Liver (tissue), 9 donors: ENCODE measurements around the gene FADS3. TPM values are rescaled to one million over a fixed set of nuclear protein-coding genes. Genes with fewer than 3 reads are reported as not detected.

Source experiments
- DNase-seq: peaks from one replicate; pipeline ENCODE4 v3.0.0-alpha.2; 2017; ENCODE audit warnings: low spot score
- H3K27ac ChIP-seq, 2 donors: one replicate each; pipeline ENCODE4 v1.7.0; 2013; ENCODE audit warnings: inconsistent platforms in 2 of 2, low read length in 2 of 2, control low read depth in 1 of 2, low read depth in 1 of 2, mild to moderate bottlenecking in 1 of 2
- H3K27me3 ChIP-seq, 4 donors: one replicate each; pipeline versions ENCODE4 v1.6.1 to v1.7.0; 2013; ENCODE audit warnings: low read length in 3 of 4, inconsistent platforms in 1 of 4, mild to moderate bottlenecking in 1 of 4, moderate library complexity in 1 of 4; ENCODE audit not compliant: control insufficient read depth in 4 of 4, insufficient read depth in 4 of 4
- H3K36me3 ChIP-seq, 4 donors: one replicate each; pipeline versions ENCODE4 v1.6.1 to v1.7.0; 2013; ENCODE audit warnings: low read length in 3 of 4, mild to moderate bottlenecking in 3 of 4, low read depth in 1 of 4, moderate library complexity in 1 of 4; ENCODE audit not compliant: control insufficient read depth in 4 of 4, insufficient read depth in 3 of 4
- H3K4me1 ChIP-seq, 4 donors: one replicate each; pipeline versions ENCODE4 v1.6.1 to v1.7.0; 2013; ENCODE audit warnings: low read length in 3 of 4, mild to moderate bottlenecking in 3 of 4, moderate library complexity in 1 of 4; ENCODE audit not compliant: control insufficient read depth in 4 of 4, insufficient read depth in 4 of 4
- H3K4me3 ChIP-seq, 3 donors: one replicate each; pipeline versions ENCODE4 v1.6.1 to v1.7.0; 2013; ENCODE audit warnings: low read length in 3 of 3, control low read depth in 1 of 3, low read depth in 1 of 3, mild to moderate bottlenecking in 1 of 3
- H3K9ac ChIP-seq, 2 donors: one replicate each; pipeline ENCODE4 v1.7.0; 2013; ENCODE audit warnings: low read length in 2 of 2, mild to moderate bottlenecking in 2 of 2, moderate library complexity in 2 of 2, control low read depth in 1 of 2, low read depth in 1 of 2
- H3K9me3 ChIP-seq, 4 donors: one replicate each; pipeline versions ENCODE4 v1.6.1 to v1.7.0; 2013; ENCODE audit warnings: low read length in 3 of 4; ENCODE audit not compliant: control insufficient read depth in 4 of 4
- ATF3 ChIP-seq: IDR thresholded peaks from 2 replicates; pipeline ENCODE4 v1.6.1; 2016; ENCODE audit warnings: antibody characterized with exemption
- CTCF ChIP-seq: fragments of 150-350 bp; IDR thresholded peaks from 2 replicates; pipeline ENCODE4 v1.5.1; 2017; ENCODE audit warnings: improper control_type of control experiment, low read depth, low read length; ENCODE audit not compliant: missing input control
- EGR1 ChIP-seq, 2 donors: IDR thresholded peaks; 2 replicates each; pipeline ENCODE4 v1.6.1; 2016 to 2018; ENCODE audit warnings: antibody characterized with exemption in 2 of 2, low read depth in 2 of 2
- FOXA1 ChIP-seq: IDR thresholded peaks from 2 replicates; pipeline ENCODE4 v1.6.1; 2016; ENCODE audit warnings: antibody characterized with exemption
- FOXA2 ChIP-seq: IDR thresholded peaks from 2 replicates; pipeline ENCODE4 v1.6.1; 2016; ENCODE audit warnings: antibody characterized with exemption
- HNF4A ChIP-seq, 2 donors: conservative IDR thresholded peaks; 2 replicates each; pipeline ENCODE4 v1.6.1; 2016; ENCODE audit warnings: antibody characterized with exemption in 2 of 2, mild to moderate bottlenecking in 2 of 2
- HNF4G ChIP-seq: IDR thresholded peaks from 2 replicates; pipeline ENCODE4 v1.6.1; 2016; ENCODE audit warnings: antibody characterized with exemption
- NR2F2 ChIP-seq: IDR thresholded peaks from 2 replicates; pipeline ENCODE4 v1.6.1; 2016; ENCODE audit warnings: antibody characterized with exemption
- RAD21 ChIP-seq, 2 donors: IDR thresholded peaks; 2 replicates each; pipeline ENCODE4 v1.6.1; 2016; ENCODE audit warnings: antibody characterized with exemption in 2 of 2, mild to moderate bottlenecking in 2 of 2
- RXRA ChIP-seq, 2 donors: IDR thresholded peaks; 2 replicates each; pipeline ENCODE4 v1.6.1; 2017 to 2018; ENCODE audit warnings: antibody characterized with exemption in 2 of 2, mild to moderate bottlenecking in 1 of 2
- SP1 ChIP-seq: IDR thresholded peaks from 2 replicates; pipeline ENCODE4 v1.6.1; 2018; ENCODE audit warnings: antibody characterized with exemption, mild to moderate bottlenecking
- TAF1 ChIP-seq: conservative IDR thresholded peaks from 2 replicates; pipeline ENCODE4 v1.6.1; 2016; ENCODE audit warnings: antibody characterized with exemption, mild to moderate bottlenecking
- YY1 ChIP-seq: IDR thresholded peaks from 2 replicates; pipeline ENCODE4 v1.6.1; 2016; ENCODE audit warnings: antibody characterized with exemption, mild to moderate bottlenecking
- ZBTB33 ChIP-seq: IDR thresholded peaks from 2 replicates; pipeline ENCODE4 v1.6.1; 2016; ENCODE audit warnings: antibody characterized with exemption
- WGBS: extraction: QIAGEN DNeasy Blood & Tissue Kit; methylation state at CpG from one replicate; pipeline ENCODE4 v1.1.7; 2013; 5-methylcytosine and 5-hydroxymethylcytosine counted together
- polyA plus RNA-seq, 2 donors: library from polyadenylated mRNA; stranded (reverse) in 1 of 2; unstranded in 1 of 2; fragments of 200-250 nt in 1 of 2; fragments of >200 nt in 1 of 2; fragmentation: Nextera tagmentation in 1 of 2; extraction: Ambion mirVana in 1 of 2; gene quantifications; one replicate each; pipeline versions ENCODE4 v1.2.1 to v1.2.3, GENCODE V29; 2013 to 2015
- total RNA-seq, 2 donors: library from RNA; depleted of rRNA; stranded (reverse); fragments of >200 nt; gene quantifications; one replicate each; pipeline ENCODE4 v1.2.3, GENCODE V29; 2014
- donor health status: healthy.
- donor health status: healthy.
- donor health status: healthy.
- donor health status: healthy.
- donor health status: healthy.

FADS3 gene
- total and polyA plus RNA-seq, 4 donors: 8.3 to 13.6 (median 10.3) TPM

GRCh38 chr11:61897387-61898246, 6.3 kb upstream of the FADS3 start:
- WGBS: 69% methylated on average over 17 of the region's 17 CpGs
- Histone ChIP-seq H3K9me3 (no peaks in the 10 kb centered on the region), H3K9ac (no peak overlapping the region), H3K4me3 (no peak overlapping the region), H3K36me3 (no peaks in the 10 kb centered on the region), H3K27ac (no peak overlapping the region), H3K4me1 (peaks cover 0 to 4% (median under 1%) of the 10 kb centered on the region in 4 donors), H3K27me3 (no peaks in the 10 kb centered on the region)
- TF ChIP-seq CTCF (peak; percentile 83), HNF4A (conservative IDR thresholded peaks at IDR 0.05) (no peak), EGR1 (IDR thresholded peaks at IDR 0.05; ENCODE audit: low read depth in 2 of 2) (no peak), FOXA1 (no peak), RAD21 (IDR thresholded peaks at IDR 0.05) (peak; percentile 83 to 91)
- peak; percentile 86 for DNase-seq

GRCh38 chr11:61896665-61897386, 5.5 kb upstream of the FADS3 start:
- peaks cover 0 to 6% (median 2%) of the 10 kb centered on the region in 4 donors for H3K4me1 ChIP-seq
- WGBS: 88% methylated on average over 15 of the region's 15 CpGs
- H3K27ac ChIP-seq: no peak overlapping the region
- H3K36me3 ChIP-seq: no peaks in the 10 kb centered on the region
- H3K4me3 ChIP-seq: no peak overlapping the region
- no peak for TF ChIP-seq FOXA1
- no peak for TF ChIP-seq ZBTB33
- no peak for TF ChIP-seq RXRA (IDR thresholded peaks at IDR 0.05)
- no peak for TF ChIP-seq NR2F2
- TF ChIP-seq TAF1: no peak
- no peak for DNase-seq
- H3K9ac ChIP-seq: no peak overlapping the region
- no peaks in the 10 kb centered on the region for H3K9me3 ChIP-seq
- H3K27me3 ChIP-seq: no peaks in the 10 kb centered on the region

GRCh38 chr11:61895718-61896059, 4.3 kb upstream of the FADS3 start:
- DNase-seq: no peak
- 77% methylated on average over 4 of the region's 4 CpGs for WGBS
- Histone ChIP-seq H3K4me3 (no peak overlapping the region), H3K36me3 (no peaks in the 10 kb centered on the region), H3K27me3 (no peaks in the 10 kb centered on the region), H3K27ac (no peak overlapping the region), H3K4me1 (peaks cover 3 to 14% (median 9%) of the 10 kb centered on the region in 4 donors), H3K9me3 (no peaks in the 10 kb centered on the region), H3K9ac (no peak overlapping the region)
- TF ChIP-seq YY1: no peak
- TF ChIP-seq ATF3: no peak
- no peak for TF ChIP-seq TAF1
- no peak for TF ChIP-seq RAD21 (IDR thresholded peaks at IDR 0.05)
- TF ChIP-seq ZBTB33: no peak
- TF ChIP-seq HNF4G: no peak
- TF ChIP-seq FOXA2: no peak
- no peak for TF ChIP-seq SP1
- TF ChIP-seq HNF4A (conservative IDR thresholded peaks at IDR 0.05): no peak
